ENCODE data around the gene TTC34. TPM values are rescaled to one million over a fixed set of nuclear protein-coding genes. Genes with fewer than 3 reads are reported as not detected.

The TTC34 gene
- total RNA-seq, 1 donor from 2014 or later: 0.94 TPM

DNA sequence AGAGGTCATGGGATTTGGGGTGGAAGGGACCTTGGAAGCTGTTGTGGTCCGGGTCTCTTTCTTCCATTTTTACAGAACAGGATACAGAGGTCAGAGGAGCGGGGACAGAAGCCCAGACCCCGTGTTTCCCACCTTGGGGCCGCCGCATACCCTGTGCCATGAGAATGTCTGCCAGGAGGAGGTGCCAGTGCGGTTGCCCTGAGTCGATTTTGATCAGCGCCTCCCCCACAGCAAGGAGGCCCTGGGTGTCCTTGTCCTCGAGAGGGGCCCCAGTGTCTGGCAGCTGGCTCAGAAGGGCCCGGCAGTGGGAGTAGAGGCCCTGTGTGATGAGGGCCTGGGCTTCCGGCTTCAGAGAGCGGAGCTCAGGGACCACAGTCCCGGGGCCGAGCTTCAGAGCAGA lies 156.3 kb downstream of the TTC34 start:
- H3K27ac Mint-ChIP-seq: no peak overlapping the region
- H3K4me3 Mint-ChIP-seq (ENCODE audit: low read depth): no peak overlapping the region
- no peaks in the 10 kb centered on the region for H3K27me3 Mint-ChIP-seq (ENCODE audit: low read depth)
- no peaks in the 10 kb centered on the region for H3K36me3 Mint-ChIP-seq (ENCODE audit: low read depth)
- intact Hi-C loops (cut with micrococcal nuclease): loop anchor here (10.0 kb wide), 2 partner anchors 100 to 230 kb away; partner anchors contain the start of gene PEX10
- no peak for DNase-seq (ENCODE audit: low spot score)
- H3K9me3 Mint-ChIP-seq: peaks cover 20% of the 10 kb centered on the region
- no peaks in the 10 kb centered on the region for H3K4me1 Mint-ChIP-seq (ENCODE audit: low read depth)

DNA sequence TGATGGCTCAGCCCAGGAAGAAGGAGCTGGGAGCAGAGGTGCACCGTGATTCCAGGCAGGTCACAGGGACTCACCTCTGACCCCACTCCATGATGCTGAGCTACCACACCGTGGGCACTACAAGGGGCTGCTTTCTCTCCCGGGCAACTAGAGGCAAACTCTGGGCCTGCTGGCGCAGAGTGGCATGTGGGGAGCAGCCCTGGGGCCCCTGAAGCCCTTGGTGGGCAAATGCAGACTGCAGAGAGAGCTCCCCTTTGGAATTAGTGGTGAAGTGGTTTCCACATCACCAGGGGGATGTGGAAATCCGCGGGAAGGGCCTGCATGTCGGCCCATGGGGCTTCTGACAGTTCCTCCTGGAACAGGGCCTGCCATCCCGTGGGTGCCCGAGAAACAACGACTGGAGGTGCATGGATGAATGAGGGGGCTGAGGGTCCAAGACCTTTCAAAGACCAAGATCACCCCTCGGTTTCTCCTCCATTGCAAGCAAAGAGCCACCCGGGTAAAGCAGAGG lies 156.8 kb downstream of the TTC34 start:
- Mint-ChIP-seq H3K27ac (no peak overlapping the region), H3K36me3 (ENCODE audit: low read depth) (no peaks in the 10 kb centered on the region), H3K4me1 (ENCODE audit: low read depth) (no peaks in the 10 kb centered on the region), H3K4me3 (ENCODE audit: low read depth) (no peak overlapping the region), H3K27me3 (ENCODE audit: low read depth) (no peaks in the 10 kb centered on the region), H3K9me3 (peaks cover 20% of the 10 kb centered on the region)
- no peak for DNase-seq (ENCODE audit: low spot score)
- intact Hi-C loops (cut with micrococcal nuclease): loop anchor here (10.0 kb wide), 2 partner anchors 100 to 230 kb away; partner anchors contain the start of gene PEX10

- Mint-ChIP-seq H3K4me1 (ENCODE audit: low read depth) (no peaks in the 10 kb centered on the region), H3K4me3 (ENCODE audit: low read depth) (no peak overlapping the region), H3K36me3 (ENCODE audit: low read depth) (no peaks in the 10 kb centered on the region), H3K9me3 (peaks cover 20% of the 10 kb centered on the region), H3K27ac (no peak overlapping the region), H3K27me3 (ENCODE audit: low read depth) (no peaks in the 10 kb centered on the region)
- DNase-seq (ENCODE audit: low spot score): no peak
- intact Hi-C loops (cut with micrococcal nuclease): loop anchor here (10.0 kb wide), 2 partner anchors 99 to 229 kb away; partner anchors contain the start of gene PEX10
Measured at GRCh38 chr1:2644171-2644570, 157.3 kb downstream of the TTC34 start.

DNA sequence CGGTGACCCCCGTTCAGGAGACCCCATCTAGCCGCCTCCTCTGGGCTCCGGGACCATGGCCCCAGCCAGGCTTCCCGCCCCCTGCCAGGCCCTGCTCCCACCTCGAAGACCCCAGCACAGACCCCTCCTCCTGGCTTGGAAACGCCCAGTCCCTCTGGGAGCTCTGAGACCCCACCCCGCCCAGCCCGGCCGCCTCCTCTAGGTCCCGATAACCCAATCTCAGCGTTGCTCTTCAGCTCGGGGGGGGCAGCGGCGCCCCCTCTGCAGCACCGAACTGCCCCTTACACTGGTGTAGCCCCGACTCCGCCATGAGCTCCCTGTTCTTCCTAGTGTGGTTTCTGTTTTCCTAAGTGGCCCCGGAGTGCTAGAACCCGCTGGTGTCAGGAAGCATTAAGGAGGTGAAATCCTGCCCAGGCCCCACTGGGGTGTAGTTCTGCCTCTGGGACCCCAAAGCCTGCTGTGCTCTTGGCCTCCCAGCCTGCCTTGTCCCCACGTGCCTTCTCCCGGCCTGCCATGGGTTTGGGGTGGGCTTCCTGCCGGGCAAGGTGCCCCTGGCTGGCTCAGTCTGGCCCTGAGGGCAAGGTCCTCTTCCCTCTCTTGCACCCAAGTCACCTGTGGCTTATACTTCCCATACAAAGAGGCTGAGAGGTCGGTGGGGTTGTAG lies 157.9 kb downstream of the TTC34 start:
- Mint-ChIP-seq H3K27me3 (ENCODE audit: low read depth) (no peaks in the 10 kb centered on the region), H3K27ac (peak overlapping the region; percentile 50), H3K4me1 (ENCODE audit: low read depth) (no peaks in the 10 kb centered on the region), H3K4me3 (ENCODE audit: low read depth) (peak overlapping the region; percentile 58), H3K36me3 (ENCODE audit: low read depth) (no peaks in the 10 kb centered on the region), H3K9me3 (peaks cover 20% of the 10 kb centered on the region)
- DNase-seq (ENCODE audit: low spot score): no peak
- intact Hi-C loops (cut with micrococcal nuclease): loop anchor here (10.0 kb wide), 2 partner anchors 99 to 229 kb away; partner anchors contain the start of gene PEX10

DNA sequence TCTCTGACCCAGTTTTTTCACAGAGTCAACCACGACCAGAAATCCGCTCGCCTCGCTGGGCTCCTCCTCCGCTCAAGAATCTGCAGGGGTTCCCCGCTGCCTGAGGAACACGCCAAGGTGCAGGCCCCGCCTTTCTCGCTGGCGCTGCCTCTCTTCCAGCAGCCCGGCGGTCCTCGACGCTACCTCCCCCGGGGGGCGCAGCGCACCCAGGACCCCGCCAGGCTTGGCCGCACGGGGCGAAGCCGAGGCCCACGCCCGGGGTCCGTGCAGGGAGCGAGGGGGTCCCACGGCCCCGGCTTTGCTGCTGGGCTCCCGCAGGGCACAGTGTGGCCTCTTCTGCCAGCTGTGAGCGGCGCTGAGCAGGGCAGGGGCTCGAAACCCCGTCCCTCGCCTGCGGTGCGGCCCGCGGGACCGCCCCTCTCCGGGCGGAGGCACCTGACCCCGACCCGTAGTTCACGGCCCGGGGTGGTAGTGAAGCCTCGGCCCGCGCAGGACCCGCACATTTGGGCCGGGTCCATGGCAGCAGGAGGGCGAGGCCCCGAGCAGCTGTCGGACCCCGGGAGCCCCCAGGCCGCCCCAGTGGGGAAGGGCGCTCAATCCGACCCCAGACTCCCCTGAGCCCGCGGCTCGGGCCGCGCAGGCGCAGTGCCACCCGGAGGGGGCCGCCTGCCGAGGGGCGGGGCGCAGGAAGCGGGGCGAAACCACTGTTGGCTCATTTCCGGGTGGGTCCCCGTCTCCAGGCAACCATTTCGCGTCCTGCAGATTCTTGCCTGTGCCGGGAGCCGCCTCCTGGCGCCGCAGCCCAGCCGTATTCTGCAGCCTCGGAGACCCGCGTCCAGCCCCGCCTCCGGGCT lies 158.7 kb downstream of the TTC34 start:
- DNase-seq (ENCODE audit: low spot score): peak; percentile 92
- Mint-ChIP-seq H3K36me3 (ENCODE audit: low read depth) (no peaks in the 10 kb centered on the region), H3K4me3 (ENCODE audit: low read depth) (peak overlapping the region; percentile 85), H3K4me1 (ENCODE audit: low read depth) (no peaks in the 10 kb centered on the region), H3K9me3 (peaks cover 16% of the 10 kb centered on the region), H3K27me3 (ENCODE audit: low read depth) (no peaks in the 10 kb centered on the region), H3K27ac (peak overlapping the region; percentile 88)
- intact Hi-C loops (cut with micrococcal nuclease): loop anchor here (10.0 kb wide), 2 partner anchors 98 to 228 kb away; partner anchors contain the start of gene PEX10

DNA sequence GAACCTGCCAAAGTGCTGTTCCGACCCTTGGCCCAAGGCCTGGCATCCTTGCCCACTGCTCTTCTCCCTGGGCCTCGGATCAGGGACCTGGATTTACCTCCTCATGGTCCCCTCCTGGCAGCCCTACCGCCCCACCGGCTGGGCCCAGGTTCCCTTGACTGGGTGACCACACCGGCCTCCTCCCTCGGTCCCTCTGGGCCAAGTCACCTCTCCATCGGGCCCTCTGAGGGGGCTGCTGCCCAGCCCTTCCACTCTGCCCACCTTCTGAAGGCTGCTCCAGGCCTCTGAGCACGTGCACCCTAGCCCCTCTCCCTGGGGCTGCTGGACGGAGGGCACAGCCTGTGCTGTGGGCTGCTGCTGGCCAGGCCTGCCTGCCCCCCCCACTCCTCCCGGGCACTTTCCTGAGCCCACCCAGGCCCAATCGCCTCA lies 159.3 kb downstream of the TTC34 start:
- no peak for DNase-seq (ENCODE audit: low spot score)
- intact Hi-C loops (cut with micrococcal nuclease): loop anchor here (10.0 kb wide), 2 partner anchors 97 to 227 kb away; partner anchors contain the start of gene PEX10
- Mint-ChIP-seq H3K4me1 (ENCODE audit: low read depth) (no peaks in the 10 kb centered on the region), H3K36me3 (ENCODE audit: low read depth) (no peaks in the 10 kb centered on the region), H3K27ac (peak overlapping the region; percentile 88), H3K9me3 (peaks cover 17% of the 10 kb centered on the region), H3K27me3 (ENCODE audit: low read depth) (no peaks in the 10 kb centered on the region), H3K4me3 (ENCODE audit: low read depth) (peak overlapping the region; percentile 85)

DNA sequence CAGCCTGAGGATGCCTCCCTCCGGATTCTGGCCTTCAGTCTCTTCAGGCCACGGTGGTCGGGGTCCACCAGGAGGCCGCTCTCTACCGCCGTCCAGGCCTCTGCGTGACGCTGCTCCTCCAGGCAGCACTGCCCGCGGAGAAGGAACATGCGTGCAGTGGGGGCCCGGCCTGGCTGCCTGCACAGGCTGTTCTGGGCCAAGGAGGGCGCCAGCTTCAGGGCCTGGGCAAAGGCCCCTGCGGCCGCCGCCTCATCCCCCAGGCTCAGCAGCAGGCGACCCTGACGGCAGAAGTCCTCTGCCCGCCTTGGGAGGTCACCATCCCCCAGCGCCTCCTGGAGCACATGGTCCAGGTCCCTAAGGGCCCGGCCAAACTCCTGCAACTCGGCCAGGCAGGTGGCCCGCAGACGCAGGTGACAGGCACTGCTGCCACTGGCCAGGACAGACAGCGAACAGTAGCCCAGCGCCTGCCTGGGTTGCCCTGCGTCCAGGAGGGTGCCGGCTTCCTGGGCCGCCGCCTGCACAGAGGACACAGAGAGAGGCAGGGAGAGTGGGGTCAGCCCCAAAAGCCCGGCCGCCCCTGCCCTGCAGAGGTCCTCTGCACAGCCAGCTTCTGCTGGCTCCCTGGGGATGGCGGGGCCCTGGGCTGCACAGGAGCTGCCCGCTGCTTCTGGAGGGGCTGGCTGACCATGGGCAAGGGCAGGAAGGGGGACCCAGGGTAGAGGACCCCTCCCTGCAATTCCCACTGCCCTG lies 159.9 kb downstream of the TTC34 start:
- no peak for DNase-seq (ENCODE audit: low spot score)
- Mint-ChIP-seq H3K9me3 (peaks cover 17% of the 10 kb centered on the region), H3K36me3 (ENCODE audit: low read depth) (peaks cover 4% of the 10 kb centered on the region), H3K4me1 (ENCODE audit: low read depth) (no peaks in the 10 kb centered on the region), H3K4me3 (ENCODE audit: low read depth) (peak overlapping the region; percentile 85), H3K27me3 (ENCODE audit: low read depth) (no peaks in the 10 kb centered on the region), H3K27ac (peak overlapping the region; percentile 88)
- intact Hi-C loops (cut with micrococcal nuclease): loop anchor here (10.0 kb wide), 2 partner anchors 97 to 227 kb away; partner anchors contain the start of gene PEX10

DNA sequence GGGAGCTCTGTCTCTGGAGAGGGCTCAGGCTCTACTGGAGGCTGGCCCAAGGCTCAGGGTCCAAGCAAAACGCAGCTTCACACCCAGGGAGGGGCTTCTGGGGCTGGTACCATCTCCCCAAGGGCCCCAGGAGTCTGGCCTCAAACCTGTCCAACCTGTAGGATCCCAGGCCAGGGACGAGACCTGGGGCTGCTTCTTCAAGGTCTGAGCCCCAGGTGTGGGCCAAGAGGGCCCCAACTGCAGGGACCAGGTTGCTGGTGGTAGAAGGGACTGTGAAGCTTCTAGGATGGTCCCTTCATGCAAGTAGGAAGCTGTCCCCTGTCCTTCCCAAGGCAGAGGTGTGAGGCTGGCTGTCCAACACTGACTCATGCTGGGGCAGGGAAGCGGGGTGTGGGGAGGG lies 160.9 kb downstream of the TTC34 start:
- Mint-ChIP-seq H3K4me1 (ENCODE audit: low read depth) (no peaks in the 10 kb centered on the region), H3K4me3 (ENCODE audit: low read depth) (no peak overlapping the region), H3K36me3 (ENCODE audit: low read depth) (peaks cover 4% of the 10 kb centered on the region), H3K27me3 (ENCODE audit: low read depth) (no peaks in the 10 kb centered on the region), H3K9me3 (peaks cover 18% of the 10 kb centered on the region), H3K27ac (no peak overlapping the region)
- DNase-seq (ENCODE audit: low spot score): no peak
- intact Hi-C loops (cut with micrococcal nuclease): loop anchor here (10.0 kb wide), 2 partner anchors 96 to 226 kb away; partner anchors contain the start of gene PEX10

DNA sequence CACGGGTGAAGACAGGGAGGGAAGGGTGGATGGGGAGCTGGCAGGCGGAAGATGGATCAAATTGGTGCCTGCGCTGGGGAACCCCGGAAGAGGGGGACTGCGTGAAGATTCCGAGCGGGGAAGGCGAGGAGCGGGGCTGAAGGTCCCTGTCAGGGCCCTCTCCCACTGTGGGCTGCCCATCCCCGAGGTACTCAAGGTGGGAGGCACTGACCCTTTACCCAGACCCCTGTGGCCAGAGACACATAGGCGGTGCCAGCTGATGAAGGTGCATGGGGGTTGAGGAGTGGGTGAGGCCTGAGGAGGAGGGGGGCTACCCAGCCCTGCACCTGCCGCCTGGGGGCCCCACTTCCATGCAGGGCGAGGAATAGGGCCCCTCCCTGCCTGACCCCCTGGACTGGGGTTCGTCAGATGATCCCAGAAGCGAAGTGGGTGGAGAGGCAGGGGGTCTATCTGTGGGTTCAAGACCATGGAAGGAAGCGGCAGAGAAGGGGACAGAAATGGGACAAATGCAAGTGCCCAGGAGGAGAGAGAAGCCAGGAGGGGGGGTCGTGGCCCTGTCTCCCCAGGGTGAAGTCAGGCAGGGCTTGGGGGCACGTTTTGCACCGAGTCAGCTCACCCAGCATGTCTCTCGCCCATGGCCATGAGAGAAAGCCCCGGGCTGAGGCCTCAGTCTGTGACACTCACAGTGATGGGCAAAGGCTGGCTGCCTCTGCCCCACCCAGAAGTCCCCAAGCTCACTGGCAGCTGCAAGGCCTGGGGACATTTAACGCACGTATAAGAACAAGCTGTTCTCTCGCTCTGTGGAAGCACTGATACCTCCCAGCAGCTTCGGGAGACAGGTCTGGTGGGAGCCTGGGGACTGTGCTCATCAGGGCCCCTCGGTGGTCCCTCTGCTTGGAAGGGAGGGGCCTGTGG lies 161.6 kb downstream of the TTC34 start:
- no peaks in the 10 kb centered on the region for H3K4me1 Mint-ChIP-seq (ENCODE audit: low read depth)
- no peak for DNase-seq (ENCODE audit: low spot score)
- H3K36me3 Mint-ChIP-seq (ENCODE audit: low read depth): peaks cover 4% of the 10 kb centered on the region
- H3K4me3 Mint-ChIP-seq (ENCODE audit: low read depth): peak overlapping the region; percentile 13
- no peak overlapping the region for H3K27ac Mint-ChIP-seq
- intact Hi-C loops (cut with micrococcal nuclease): loop anchor here (10.0 kb wide), 2 partner anchors 95 to 225 kb away; partner anchors contain the start of gene PEX10
- peaks cover 18% of the 10 kb centered on the region for H3K9me3 Mint-ChIP-seq
- no peaks in the 10 kb centered on the region for H3K27me3 Mint-ChIP-seq (ENCODE audit: low read depth)

DNA sequence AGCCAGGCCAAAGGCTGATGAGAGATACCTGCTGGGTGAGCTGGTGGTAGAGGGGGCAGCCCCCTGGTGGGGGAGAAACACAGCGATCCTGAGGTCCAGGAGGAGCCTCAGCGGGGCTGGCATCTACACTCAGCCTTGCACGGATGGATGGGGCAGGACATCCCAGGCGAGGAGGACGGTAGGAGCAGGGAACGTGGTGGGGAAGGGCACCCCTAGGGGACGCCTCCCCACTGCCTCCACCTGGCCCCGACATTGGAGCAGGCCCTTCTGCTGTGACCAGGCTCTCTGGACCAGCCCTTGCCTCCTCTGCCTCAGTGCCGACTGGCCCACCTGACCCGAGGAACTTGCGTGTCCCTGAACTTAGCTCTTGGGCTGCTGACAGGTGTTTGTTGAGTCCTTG lies 162.3 kb downstream of the TTC34 start:
- Mint-ChIP-seq H3K9me3 (peaks cover 18% of the 10 kb centered on the region), H3K27ac (no peak overlapping the region), H3K4me3 (ENCODE audit: low read depth) (no peak overlapping the region), H3K4me1 (ENCODE audit: low read depth) (no peaks in the 10 kb centered on the region), H3K36me3 (ENCODE audit: low read depth) (peaks cover 4% of the 10 kb centered on the region), H3K27me3 (ENCODE audit: low read depth) (no peaks in the 10 kb centered on the region)
- intact Hi-C loops (cut with micrococcal nuclease): no loop called here
- DNase-seq (ENCODE audit: low spot score): no peak

GRCh38 chr1:2638466-2639115 lies 162.9 kb downstream of the TTC34 start:
- intact Hi-C loops (cut with micrococcal nuclease): no loop called here
- Mint-ChIP-seq H3K27ac (no peak overlapping the region), H3K36me3 (ENCODE audit: low read depth) (peaks cover 4% of the 10 kb centered on the region), H3K4me3 (ENCODE audit: low read depth) (no peak overlapping the region), H3K27me3 (ENCODE audit: low read depth) (no peaks in the 10 kb centered on the region), H3K9me3 (peaks cover 18% of the 10 kb centered on the region), H3K4me1 (ENCODE audit: low read depth) (no peaks in the 10 kb centered on the region)
- no peak for DNase-seq (ENCODE audit: low spot score)
